SH-SY5Y (cell line): ENCODE data around the gene PSMD12.

Experiments
- GATA2 ChIP-seq: IDR thresholded peaks from 2 replicates; pipeline ENCODE4 v1.6.1; 2011; ENCODE audit warnings: mild to moderate bottlenecking, low read depth, low read length
- GATA3 ChIP-seq: IDR thresholded peaks from 2 replicates; pipeline ENCODE4 v1.6.1; 2011; ENCODE audit warnings: low read depth, mild to moderate bottlenecking, low read length, moderate library complexity

DNA sequence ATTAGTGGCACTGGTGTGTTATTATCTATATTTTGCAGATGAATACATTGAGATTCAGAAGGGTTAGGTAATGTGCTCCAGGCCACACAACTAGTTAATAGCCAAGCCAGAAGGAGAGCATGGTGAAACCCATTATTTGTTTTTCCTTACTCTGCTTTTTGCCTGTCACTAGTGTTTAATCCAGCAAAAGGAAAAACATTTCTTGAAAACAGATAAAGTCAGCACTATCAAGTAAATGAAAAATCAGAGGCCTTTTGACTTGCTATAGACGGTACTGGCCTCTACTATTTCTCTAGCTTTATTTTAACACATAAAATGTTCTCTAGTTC lies 15.5 kb upstream of the PSMD12 start:
- TF ChIP-seq GATA2 (no peak), GATA3 (no peak)
